B cell (primary cell): ENCODE data around the gene CCNE1. TPM values are rescaled to one million over a fixed set of nuclear protein-coding genes. Genes with fewer than 3 reads are reported as not detected.

Experiments used
- ATAC-seq: fragments of 200-7000 bp; cut with Tn5 transposase; one replicate; pipeline ENCODE4 v1.10.0; 2021; ENCODE audit warnings: low read depth, mild to moderate bottlenecking, moderate number of reproducible peaks, moderate library complexity
- CTCF ChIA-PET: fragments of 350-600 bp; sonication (Branson Sonifier 250); formaldehyde crosslinking; loops from one replicate; lab custom pipeline; 2021; ENCODE audit warnings: antibody characterized with exemption, inconsistent platforms; lab: Charles Lee
- POLR2A ChIA-PET: fragments of 350-600 bp; sonication (Branson Sonifier 250); formaldehyde crosslinking; loops from one replicate; lab custom pipeline; 2021; ENCODE audit warnings: antibody characterized with exemption; lab: Charles Lee
- DNase-seq: peaks from one replicate; pipeline ENCODE4 v3.0.0; 2013
- H2AFZ ChIP-seq: 2 replicates; pipeline ENCODE4 v1.6.1; 2012; ENCODE audit warnings: mild to moderate bottlenecking, low read depth, low read length; ENCODE audit not compliant: insufficient read depth, poor library complexity, severe bottlenecking
- H3K27ac ChIP-seq, 2 donors: 1 replicate in 1 of 2; 2 replicates in 1 of 2; pipeline ENCODE4 v1.5.1; 2012 to 2013; ENCODE audit warnings: low read length in 2 of 2, mild to moderate bottlenecking in 2 of 2, moderate library complexity in 1 of 2
- H3K27me3 ChIP-seq, 4 experiments: fragments of 200-600 bp in 1 of 4; sonication (generic) in 1 of 4; replicated peaks in 1 of 4; 1 replicate in 2 of 4; 2 replicates in 2 of 4; pipeline versions ENCODE4 v1.6.1 to v1.7.0; 2013 to 2016; ENCODE audit warnings: low read length in 3 of 4, mild to moderate bottlenecking in 2 of 4, mixed read lengths in 1 of 4, moderate library complexity in 1 of 4; ENCODE audit not compliant: insufficient read depth in 4 of 4, control insufficient read depth in 3 of 4; ENCODE audit errors: control extremely low read depth in 1 of 4
- H3K36me3 ChIP-seq, 2 experiments: replicated peaks in 1 of 2; 1 replicate in 1 of 2; 2 replicates in 1 of 2; pipeline versions ENCODE4 v1.6.1 to v1.7.1; 2013; ENCODE audit warnings: low read length in 1 of 2; ENCODE audit not compliant: insufficient read depth in 2 of 2, control insufficient read depth in 1 of 2; ENCODE audit errors: control extremely low read depth in 1 of 2, extremely low read depth in 1 of 2
- H3K4me1 ChIP-seq, 2 donors: fragments of 200-600 bp in 1 of 2; sonication (generic) in 1 of 2; 1 replicate in 1 of 2; 2 replicates in 1 of 2; pipeline versions ENCODE4 v1.5.1 to v1.6.1; 2013 to 2017; ENCODE audit warnings: low read length in 2 of 2; ENCODE audit not compliant: control insufficient read depth in 2 of 2, insufficient read depth in 2 of 2
- H3K4me2 ChIP-seq: replicated peaks from 2 replicates; pipeline ENCODE3; 2012; ENCODE audit warnings: mild to moderate bottlenecking, low read depth, low read length; ENCODE audit not compliant: poor library complexity, severe bottlenecking
- H3K4me3 ChIP-seq, 5 experiments: fragments of 200-600 bp in 1 of 5; sonication (generic) in 1 of 5; 1 replicate in 3 of 5; 2 replicates in 2 of 5; pipeline versions ENCODE4 v1.5.1 to v1.7.0; 2011 to 2016; ENCODE audit warnings: low read length in 4 of 5, mild to moderate bottlenecking in 4 of 5, low read depth in 2 of 5, control low read depth in 1 of 5, moderate library complexity in 1 of 5; ENCODE audit not compliant: insufficient read depth in 1 of 5; ENCODE audit errors: control extremely low read depth in 1 of 5, extremely low read depth in 1 of 5
- H3K79me2 ChIP-seq: fragments of 200-600 bp; sonication (generic); one replicate; pipeline ENCODE4 v1.6.0; 2016; ENCODE audit warnings: low read length; ENCODE audit not compliant: control insufficient read depth, insufficient read depth
- H3K9ac ChIP-seq: fragments of 200-600 bp; sonication (generic); 2 replicates; pipeline ENCODE4 v1.6.1; 2017; ENCODE audit warnings: mild to moderate bottlenecking, low read length, moderate library complexity
- H3K9me3 ChIP-seq, 3 donors: one replicate each; pipeline versions ENCODE4 v1.6.1 to v1.7.1; 2013; ENCODE audit warnings: low read length in 2 of 3; ENCODE audit not compliant: control insufficient read depth in 2 of 3, insufficient read depth in 1 of 3; ENCODE audit errors: control extremely low read depth in 1 of 3
- H4K20me1 ChIP-seq: 2 replicates; pipeline ENCODE4 v1.6.0; 2012; ENCODE audit warnings: mild to moderate bottlenecking, low read length; ENCODE audit not compliant: insufficient read depth, control insufficient read depth, poor library complexity, severe bottlenecking
- H3K27ac Mint-ChIP-seq: one replicate; pipeline ENCODE4 v1.8.0; 2021; ENCODE audit warnings: mixed read lengths
- H3K27me3 Mint-ChIP-seq: one replicate; pipeline ENCODE4 v1.8.0; 2021; ENCODE audit warnings: mixed read lengths
- H3K4me1 Mint-ChIP-seq: one replicate; pipeline ENCODE4 v1.8.0; 2021; ENCODE audit warnings: mixed read lengths
- H3K4me3 Mint-ChIP-seq: one replicate; pipeline ENCODE4 v1.8.0; 2021; ENCODE audit warnings: mixed read lengths
- H3K9me3 Mint-ChIP-seq: one replicate; pipeline ENCODE4 v1.8.0; 2022; ENCODE audit warnings: mixed read lengths; ENCODE audit not compliant: insufficient read depth
- EZH2 ChIP-seq: IDR thresholded peaks from 2 replicates; pipeline ENCODE4 v1.6.1; 2012; ENCODE audit warnings: borderline replicate concordance, low read depth, mild to moderate bottlenecking, moderate library complexity, low read length; ENCODE audit not compliant: insufficient read depth, poor library complexity, severe bottlenecking
- WGBS: methylation state at CpG from one replicate; pipeline ENCODE4 v1.1.5; 2013; ENCODE audit warnings: missing lambda C conversion rate; ENCODE audit not compliant: insufficient coverage; 5-methylcytosine and 5-hydroxymethylcytosine counted together
- intact Hi-C: fragments of 100-400 bp; cut with micrococcal nuclease; formaldehyde crosslinking; loops from one replicate; pipeline ENCODE4 v1.10.0; 2022
- polyA plus RNA-seq: library from polyadenylated mRNA; depleted of rRNA; stranded (reverse); fragments of >200 nt; gene quantifications from 2 replicates; pipeline ENCODE4 v1.2.3, GENCODE V29; 2012
- total RNA-seq, 2 donors: library from RNA; stranded (reverse); fragments of 120-200 nt in 1 of 2; gene quantifications; 1 replicate in 1 of 2; 2 replicates in 1 of 2; pipeline versions ENCODE4 v1.2.3 to v1.2.4, GENCODE V29; 2013 to 2022
- TF ChIP-seq, protein P1 (sequence below): fragments of 200-600 bp; IDR thresholded peaks from one replicate; pipeline ENCODE4 v1.8.0; 2022; ENCODE audit warnings: antibody characterized with exemption, mild to moderate bottlenecking

The CCNE1 gene
- total and polyA plus RNA-seq, 2 donors (not counting 1 experiment from before 2014, with no cell fraction given) = 2.5 to 2.8 TPM

DNA sequence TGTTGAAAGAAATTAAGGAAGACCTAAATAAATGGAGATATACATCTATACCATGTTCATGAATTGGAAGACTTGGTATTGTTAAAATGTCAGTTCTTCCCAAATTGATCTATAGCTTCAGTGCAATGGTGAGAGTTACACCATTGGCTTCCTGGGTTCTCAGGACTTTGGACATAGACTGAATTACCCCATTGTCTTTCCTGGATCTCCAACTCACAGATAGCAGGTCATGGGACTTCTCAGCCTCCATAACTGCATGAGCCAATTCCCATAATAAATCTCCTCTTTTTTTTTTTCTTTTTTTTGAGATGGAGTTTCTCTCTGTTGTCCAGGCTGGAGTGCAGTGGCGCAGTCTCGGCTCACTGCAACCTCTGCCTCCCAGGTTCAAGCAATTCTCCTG is 38.7 kb downstream of the CCNE1 start:
- peaks cover 26% of the 10 kb centered on the region for H3K27me3 Mint-ChIP-seq
- ATAC-seq (no peak), DNase-seq (no peak)
- H3K4me3 ChIP-seq = no peak overlapping the region
- H3K36me3 ChIP-seq = no peaks in the 10 kb centered on the region
- H3K4me1 Mint-ChIP-seq = peaks cover 6% of the 10 kb centered on the region
- no peaks in the 10 kb centered on the region for H3K9me3 Mint-ChIP-seq
- no CpG with 5 or more reads among the region's 2 CpGs for WGBS
- no peaks in the 10 kb centered on the region for H4K20me1 ChIP-seq
- ChIA-PET POLR2A (no interaction called here), CTCF (interaction anchor here (0.9 to 1.7 kb wide), 3 partner anchors 7 to 120 kb away, joined by 4 read pairs; no protein-coding TSS in a partner anchor)
- TF ChIP-seq EZH2 = no peak
- TF ChIP-seq, protein P1, sequence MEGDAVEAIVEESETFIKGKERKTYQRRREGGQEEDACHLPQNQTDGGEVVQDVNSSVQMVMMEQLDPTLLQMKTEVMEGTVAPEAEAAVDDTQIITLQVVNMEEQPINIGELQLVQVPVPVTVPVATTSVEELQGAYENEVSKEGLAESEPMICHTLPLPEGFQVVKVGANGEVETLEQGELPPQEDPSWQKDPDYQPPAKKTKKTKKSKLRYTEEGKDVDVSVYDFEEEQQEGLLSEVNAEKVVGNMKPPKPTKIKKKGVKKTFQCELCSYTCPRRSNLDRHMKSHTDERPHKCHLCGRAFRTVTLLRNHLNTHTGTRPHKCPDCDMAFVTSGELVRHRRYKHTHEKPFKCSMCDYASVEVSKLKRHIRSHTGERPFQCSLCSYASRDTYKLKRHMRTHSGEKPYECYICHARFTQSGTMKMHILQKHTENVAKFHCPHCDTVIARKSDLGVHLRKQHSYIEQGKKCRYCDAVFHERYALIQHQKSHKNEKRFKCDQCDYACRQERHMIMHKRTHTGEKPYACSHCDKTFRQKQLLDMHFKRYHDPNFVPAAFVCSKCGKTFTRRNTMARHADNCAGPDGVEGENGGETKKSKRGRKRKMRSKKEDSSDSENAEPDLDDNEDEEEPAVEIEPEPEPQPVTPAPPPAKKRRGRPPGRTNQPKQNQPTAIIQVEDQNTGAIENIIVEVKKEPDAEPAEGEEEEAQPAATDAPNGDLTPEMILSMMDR = no peak
- H3K4me3 Mint-ChIP-seq = no peak overlapping the region
- no peak overlapping the region for H3K27ac ChIP-seq
- intact Hi-C loops = no loop called here
- no peaks in the 10 kb centered on the region for H3K79me2 ChIP-seq
- H3K4me1 ChIP-seq = peaks cover 6 to 7% of the 10 kb centered on the region in 2 donors
- H3K27ac Mint-ChIP-seq = no peak overlapping the region
- no peak overlapping the region for H3K9ac ChIP-seq
- no peak overlapping the region for H3K4me2 ChIP-seq
- no peaks in the 10 kb centered on the region for H3K9me3 ChIP-seq
- peaks cover 0 to 8% (median 2%) of the 10 kb centered on the region in 4 experiments for H3K27me3 ChIP-seq
- no peak overlapping the region for H2AFZ ChIP-seq

DNA sequence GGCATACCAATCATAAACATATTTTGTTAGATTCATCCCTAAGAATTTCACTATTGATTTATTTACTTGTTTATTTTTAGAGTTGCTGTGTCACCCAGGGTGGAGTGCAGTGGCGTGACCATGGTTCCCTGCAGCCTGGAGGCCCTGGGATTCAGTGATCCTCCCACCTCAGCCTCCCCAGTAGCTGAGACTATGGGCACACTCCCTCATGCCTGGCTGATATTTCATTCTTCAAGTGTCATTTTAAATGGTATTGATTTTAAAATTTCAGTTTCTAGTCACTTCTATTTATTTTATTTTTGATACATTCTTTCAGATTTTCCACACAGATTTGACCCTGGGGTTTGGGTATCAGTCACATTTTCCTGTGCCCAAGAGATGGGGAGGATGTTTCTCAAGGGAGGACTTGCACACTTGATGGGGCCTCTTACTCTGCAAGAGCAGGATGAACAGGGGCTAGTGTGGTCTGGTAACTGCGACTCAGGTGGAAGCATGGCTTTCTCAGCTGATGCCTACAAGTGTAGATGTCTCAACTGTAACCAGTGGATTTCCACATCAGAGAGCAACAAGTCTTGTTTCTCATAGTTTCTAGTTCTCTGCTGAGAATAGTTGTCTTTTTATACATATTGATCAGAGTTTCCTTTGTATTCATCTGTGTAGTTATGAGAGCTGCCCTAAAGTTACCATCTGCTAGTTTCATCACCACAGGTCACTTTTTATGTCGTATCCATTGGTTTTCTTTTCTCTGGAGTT is 40.2 kb downstream of the CCNE1 start:
- H4K20me1 ChIP-seq = no peaks in the 10 kb centered on the region
- no peaks in the 10 kb centered on the region for H3K9me3 ChIP-seq
- DNase-seq (no peak), ATAC-seq (no peak)
- no peaks in the 10 kb centered on the region for H3K4me1 ChIP-seq
- Mint-ChIP-seq H3K27ac (no peak overlapping the region), H3K27me3 (peaks cover 32% of the 10 kb centered on the region), H3K4me3 (no peak overlapping the region), H3K4me1 (no peaks in the 10 kb centered on the region), H3K9me3 (no peaks in the 10 kb centered on the region)
- H3K9ac ChIP-seq = no peak overlapping the region
- H3K36me3 ChIP-seq = no peaks in the 10 kb centered on the region
- TF ChIP-seq EZH2 = no peak
- TF ChIP-seq, protein P1 = no peak
- H3K27me3 ChIP-seq = peaks cover 0 to 8% (median 2%) of the 10 kb centered on the region in 4 experiments
- H3K4me2 ChIP-seq = no peak overlapping the region
- H3K27ac ChIP-seq = no peak overlapping the region
- 80% methylated on average over 1 of the region's 3 CpGs for WGBS
- ChIA-PET POLR2A (no interaction called here), CTCF (interaction anchor here (0.8 to 1.6 kb wide), 3 partner anchors 30 to 122 kb away, joined by 3 to 4 read pairs (median 4); no protein-coding TSS in a partner anchor)
- H3K79me2 ChIP-seq = no peaks in the 10 kb centered on the region
- intact Hi-C loops = no loop called here
- no peak overlapping the region for H3K4me3 ChIP-seq
- no peak overlapping the region for H2AFZ ChIP-seq
